HFFc6 (cell line): ENCODE data around the gene OR4C11. TPM values are rescaled to one million over a fixed set of nuclear protein-coding genes. Genes with fewer than 3 reads are reported as not detected.

Experiments
- DNase-seq: peaks from one replicate; pipeline ENCODE4 v3.0.0-alpha.2; 2018
- H3K27ac Mint-ChIP-seq: 2 replicates; pipeline ENCODE4 v1.8.0; 2020; ENCODE audit warnings: mild to moderate bottlenecking, mixed read lengths
- H3K27me3 Mint-ChIP-seq: 2 replicates; pipeline ENCODE4 v1.8.0; 2021; ENCODE audit warnings: mild to moderate bottlenecking, moderate library complexity, mixed read lengths; ENCODE audit not compliant: insufficient read depth
- H3K36me3 Mint-ChIP-seq: 2 replicates; pipeline ENCODE4 v1.8.0; 2021; ENCODE audit warnings: low read depth, mixed read lengths
- H3K4me1 Mint-ChIP-seq: 2 replicates; pipeline ENCODE4 v1.8.0; 2020; ENCODE audit warnings: low read depth, mixed read lengths
- H3K4me3 Mint-ChIP-seq: 2 replicates; pipeline ENCODE4 v1.8.0; 2020; ENCODE audit warnings: mild to moderate bottlenecking, moderate library complexity, mixed read lengths
- H3K9me3 Mint-ChIP-seq: 2 replicates; pipeline ENCODE4 v1.8.0; 2020; ENCODE audit warnings: mild to moderate bottlenecking, mixed read lengths
- total RNA-seq, 6 experiments: library from RNA; stranded (reverse); fragmentation: NEBNext Ultra II Directional; extraction: Animal tissue kit (Norgen Biotek cat#: 25700); gene quantifications; 2 replicates in 1 of 6; 3 replicates in 5 of 6; pipeline ENCODE4 v1.2.3, GENCODE V29; 2021
- TF ChIP-seq, protein P1 (sequence below): fragments of 200-600 bp; sonication (generic); IDR thresholded peaks from 2 replicates; pipeline ENCODE4 v1.5.0; 2021; ENCODE audit warnings: antibody characterized with exemption, mild to moderate bottlenecking

Gene OR4C11
- total RNA-seq, 6 experiments from 2014 or later: not detected

DNA sequence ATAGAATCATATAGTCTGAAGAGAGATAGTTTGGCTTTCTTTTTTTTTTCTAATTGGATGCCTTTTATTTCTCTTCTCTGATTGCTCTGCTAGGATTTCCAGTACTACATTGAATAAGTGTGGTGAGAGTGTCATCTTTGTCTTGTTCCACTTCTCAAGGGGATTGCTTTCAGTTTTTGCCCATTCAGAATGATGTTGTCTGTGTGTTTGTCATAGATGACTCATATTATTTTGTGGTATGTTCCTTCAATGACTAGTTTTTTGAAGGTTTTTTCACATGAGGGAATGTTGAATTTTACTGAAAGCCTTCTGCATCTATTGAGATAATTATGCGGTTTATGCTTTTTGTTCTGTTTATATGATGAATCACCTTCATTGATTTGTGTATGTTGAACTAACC lies 17.1 kb upstream of the OR4C11 start:
- Mint-ChIP-seq H3K27me3 (no peaks in the 10 kb centered on the region), H3K9me3 (peaks cover 14% of the 10 kb centered on the region), H3K4me1 (no peaks in the 10 kb centered on the region), H3K4me3 (no peak overlapping the region), H3K27ac (no peak overlapping the region), H3K36me3 (no peaks in the 10 kb centered on the region)
- no peak for DNase-seq
- TF ChIP-seq, protein P1, sequence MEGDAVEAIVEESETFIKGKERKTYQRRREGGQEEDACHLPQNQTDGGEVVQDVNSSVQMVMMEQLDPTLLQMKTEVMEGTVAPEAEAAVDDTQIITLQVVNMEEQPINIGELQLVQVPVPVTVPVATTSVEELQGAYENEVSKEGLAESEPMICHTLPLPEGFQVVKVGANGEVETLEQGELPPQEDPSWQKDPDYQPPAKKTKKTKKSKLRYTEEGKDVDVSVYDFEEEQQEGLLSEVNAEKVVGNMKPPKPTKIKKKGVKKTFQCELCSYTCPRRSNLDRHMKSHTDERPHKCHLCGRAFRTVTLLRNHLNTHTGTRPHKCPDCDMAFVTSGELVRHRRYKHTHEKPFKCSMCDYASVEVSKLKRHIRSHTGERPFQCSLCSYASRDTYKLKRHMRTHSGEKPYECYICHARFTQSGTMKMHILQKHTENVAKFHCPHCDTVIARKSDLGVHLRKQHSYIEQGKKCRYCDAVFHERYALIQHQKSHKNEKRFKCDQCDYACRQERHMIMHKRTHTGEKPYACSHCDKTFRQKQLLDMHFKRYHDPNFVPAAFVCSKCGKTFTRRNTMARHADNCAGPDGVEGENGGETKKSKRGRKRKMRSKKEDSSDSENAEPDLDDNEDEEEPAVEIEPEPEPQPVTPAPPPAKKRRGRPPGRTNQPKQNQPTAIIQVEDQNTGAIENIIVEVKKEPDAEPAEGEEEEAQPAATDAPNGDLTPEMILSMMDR: no peak

DNA sequence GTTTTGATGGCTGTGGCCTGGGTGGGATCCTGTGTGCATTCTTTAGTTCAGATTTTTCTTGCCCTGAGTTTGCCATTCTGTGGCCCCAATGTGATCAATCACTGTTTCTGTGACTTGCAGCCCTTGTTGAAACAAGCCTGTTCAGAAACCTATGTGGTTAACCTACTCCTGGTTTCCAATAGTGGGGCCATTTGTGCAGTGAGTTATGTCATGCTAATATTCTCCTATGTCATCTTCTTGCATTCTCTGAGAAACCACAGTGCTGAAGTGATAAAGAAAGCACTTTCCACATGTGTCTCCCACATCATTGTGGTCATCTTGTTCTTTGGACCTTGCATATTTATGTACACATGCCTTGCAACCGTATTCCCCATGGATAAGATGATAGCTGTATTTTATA lies 34.9 kb downstream of the OR4C11 start:
- H3K27ac Mint-ChIP-seq: no peak overlapping the region
- no peaks in the 10 kb centered on the region for H3K27me3 Mint-ChIP-seq
- no peaks in the 10 kb centered on the region; the same call in 1 of the 2 replicates for H3K36me3 Mint-ChIP-seq
- TF ChIP-seq, protein P1: no peak
- peaks cover 42% of the 10 kb centered on the region for H3K9me3 Mint-ChIP-seq
- no peak for DNase-seq
- no peaks in the 10 kb centered on the region for H3K4me1 Mint-ChIP-seq
- H3K4me3 Mint-ChIP-seq: no peak overlapping the region

DNA sequence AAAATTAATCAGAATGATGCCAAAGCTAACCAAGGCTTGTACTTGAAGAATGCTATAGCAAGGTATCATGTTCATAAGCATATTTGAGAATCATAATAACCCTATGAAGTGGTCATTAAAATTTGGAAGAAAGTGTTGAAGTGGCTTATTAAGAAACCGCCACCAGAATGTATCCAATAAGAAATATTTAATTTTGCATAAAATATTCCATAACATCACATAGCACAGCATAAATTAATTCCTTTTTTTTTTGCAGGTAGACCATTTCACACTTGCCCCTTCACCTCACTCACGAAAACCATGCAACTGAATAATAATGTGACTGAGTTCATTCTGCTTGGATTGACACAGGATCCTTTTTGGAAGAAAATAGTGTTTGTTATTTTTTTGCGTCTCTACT lies 35.6 kb downstream of the OR4C11 start, which contains the start of gene OR4C16:
Gene OR4C16, plus strand, starts transcription at position 301 of the 400 bp plus-strand sequence. Its CDS starts 0 bp downstream, at position 301.
- Mint-ChIP-seq H3K36me3 (no peaks in the 10 kb centered on the region; the same call in 1 of the 2 replicates), H3K4me3 (no peak within 1 kb of the TSS), H3K27me3 (no peaks in the 10 kb centered on the region), H3K27ac (no peak within 1 kb of the TSS), H3K9me3 (peaks cover 34% of the 10 kb centered on the region), H3K4me1 (no peaks in the 10 kb centered on the region)
- TF ChIP-seq, protein P1: no peak
- no peak for DNase-seq

DNA sequence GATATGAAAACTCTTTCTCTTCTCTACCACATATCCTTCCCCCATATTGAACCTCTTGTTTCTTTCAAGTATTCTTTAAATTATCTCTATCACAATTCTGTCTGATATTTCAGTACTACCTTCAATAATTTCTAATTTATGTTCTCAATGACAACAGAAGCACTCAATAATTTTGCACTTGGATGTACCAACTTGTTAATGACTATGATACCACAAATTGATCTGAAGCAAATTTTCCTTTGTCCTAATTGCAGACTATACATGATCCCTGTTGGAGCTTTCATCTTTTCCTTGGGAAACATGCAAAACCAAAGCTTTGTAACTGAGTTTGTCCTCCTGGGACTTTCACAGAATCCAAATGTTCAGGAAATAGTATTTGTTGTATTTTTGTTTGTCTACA lies 53.3 kb downstream of the OR4C11 start, which contains the start of gene OR4C15:
Gene OR4C15, plus strand, starts transcription at position 301 of the 400 bp plus-strand sequence. Its CDS starts 0 bp downstream, at position 301.
- TF ChIP-seq, protein P1: no peak
- H3K27me3 Mint-ChIP-seq: no peaks in the 10 kb centered on the region
- no peak within 1 kb of the TSS for H3K27ac Mint-ChIP-seq
- no peak for DNase-seq
- peaks cover 29% of the 10 kb centered on the region for H3K9me3 Mint-ChIP-seq
- no peak within 1 kb of the TSS for H3K4me3 Mint-ChIP-seq
- H3K36me3 Mint-ChIP-seq: no peaks in the 10 kb centered on the region
- no peaks in the 10 kb centered on the region for H3K4me1 Mint-ChIP-seq

Other genes with a start within 250 kb of the OR4C11 start
- gene OR4A15, start 239.7 kb downstream of the OR4C11 start, total RNA-seq: not detected
- not detected for gene OR4C15, start 53.2 kb downstream of the OR4C11 start, total RNA-seq
- gene OR4C16, start 35.5 kb downstream of the OR4C11 start, total RNA-seq: not detected
- not detected for gene OR4P4, start 27.5 kb upstream of the OR4C11 start, total RNA-seq
- gene OR4S2, start 40.7 kb upstream of the OR4C11 start, total RNA-seq: not detected
- not detected for gene OR4C6, start 54.6 kb upstream of the OR4C11 start, total RNA-seq
- not detected for gene OR5D13, start 165.8 kb upstream of the OR4C11 start, total RNA-seq
- not detected for gene OR5D14, start 187.9 kb upstream of the OR4C11 start, total RNA-seq
- not detected for gene OR5L1, start 203.7 kb upstream of the OR4C11 start, total RNA-seq
- gene OR5D18, start 212.0 kb upstream of the OR4C11 start, total RNA-seq: not detected
- not detected for gene OR5L2, start 219.6 kb upstream of the OR4C11 start, total RNA-seq
- gene OR5D16, start 231.1 kb upstream of the OR4C11 start, total RNA-seq: not detected